Naive thymus-derived CD4-positive, alpha-beta T cell (primary cell): Measurements from ENCODE around the gene ENTR1. TPM values are rescaled to one million over a fixed set of nuclear protein-coding genes. Genes with fewer than 3 reads are reported as not detected.

Experiments
- ATAC-seq: fragments of 150-1000 bp; cut with Tn5 transposase; 2 replicates; pipeline ENCODE4 v1.10.0; 2021; ENCODE audit warnings: mild to moderate bottlenecking, moderate library complexity
- CTCF ChIA-PET: fragments of 350-600 bp; sonication (Branson Sonifier 250); formaldehyde crosslinking; loops from one replicate; lab custom pipeline; 2021; ENCODE audit warnings: antibody characterized with exemption; lab: Charles Lee
- POLR2A ChIA-PET: fragments of 350-600 bp; sonication (Branson Sonifier 250); formaldehyde crosslinking; loops from one replicate; lab custom pipeline; 2021; ENCODE audit warnings: antibody characterized with exemption, inconsistent platforms; lab: Charles Lee
- DNase-seq, 9 donors: peaks; one replicate each; pipeline versions ENCODE4 v3.0.0 to v3.0.0-alpha.2; 2020 to 2022; ENCODE audit warnings: mixed read lengths in 1 of 9
- H3K27ac ChIP-seq: one replicate; pipeline ENCODE4 v1.7.0; 2013; ENCODE audit warnings: mild to moderate bottlenecking, low read depth, low read length, moderate library complexity
- H3K27me3 ChIP-seq, 2 donors: one replicate each; pipeline ENCODE4 v1.7.0; 2013; ENCODE audit warnings: low read length in 2 of 2, mild to moderate bottlenecking in 2 of 2, moderate library complexity in 2 of 2; ENCODE audit not compliant: control insufficient read depth in 2 of 2, insufficient read depth in 2 of 2
- H3K36me3 ChIP-seq, 3 experiments: 1 replicate in 2 of 3; 2 replicates in 1 of 3; pipeline ENCODE4 v1.7.0; 2013; ENCODE audit warnings: low read length in 3 of 3, mild to moderate bottlenecking in 3 of 3, moderate library complexity in 1 of 3; ENCODE audit not compliant: insufficient read depth in 3 of 3, control insufficient read depth in 2 of 3
- H3K4me1 ChIP-seq, 2 donors: one replicate each; pipeline ENCODE4 v1.7.0; 2013; ENCODE audit warnings: low read length in 2 of 2, mild to moderate bottlenecking in 2 of 2, moderate library complexity in 1 of 2; ENCODE audit not compliant: control insufficient read depth in 2 of 2, insufficient read depth in 2 of 2
- H3K4me3 ChIP-seq: 2 replicates; pipeline ENCODE4 v1.7.0; 2013; ENCODE audit warnings: mild to moderate bottlenecking, low read length
- H3K9me3 ChIP-seq, 3 experiments: 1 replicate in 2 of 3; 2 replicates in 1 of 3; pipeline ENCODE4 v1.7.0; 2013; ENCODE audit warnings: low read length in 3 of 3; ENCODE audit not compliant: control insufficient read depth in 2 of 3
- H3K27ac Mint-ChIP-seq, 9 donors: one replicate each; pipeline ENCODE4 v1.8.0; 2020 to 2022; ENCODE audit warnings: mixed read lengths in 9 of 9, mild to moderate bottlenecking in 8 of 9, moderate library complexity in 5 of 9, inconsistent platforms in 2 of 9
- H3K27me3 Mint-ChIP-seq, 5 donors: one replicate each; pipeline ENCODE4 v1.8.0; 2021 to 2022; ENCODE audit warnings: mixed read lengths in 5 of 5, mild to moderate bottlenecking in 1 of 5
- H3K36me3 Mint-ChIP-seq, 5 donors: one replicate each; pipeline ENCODE4 v1.8.0; 2020 to 2022; ENCODE audit warnings: mixed read lengths in 5 of 5, mild to moderate bottlenecking in 3 of 5, inconsistent platforms in 1 of 5
- H3K4me1 Mint-ChIP-seq, 7 donors: one replicate each; pipeline ENCODE4 v1.8.0; 2020 to 2022; ENCODE audit warnings: mixed read lengths in 7 of 7, mild to moderate bottlenecking in 3 of 7, inconsistent platforms in 1 of 7
- H3K4me3 Mint-ChIP-seq, 10 donors: one replicate each; pipeline ENCODE4 v1.8.0; 2020 to 2022; ENCODE audit warnings: mild to moderate bottlenecking in 10 of 10, mixed read lengths in 10 of 10, moderate library complexity in 6 of 10, inconsistent platforms in 2 of 10
- H3K9me3 Mint-ChIP-seq, 11 donors: one replicate each; pipeline ENCODE4 v1.8.0; 2020 to 2022; ENCODE audit warnings: mixed read lengths in 11 of 11, mild to moderate bottlenecking in 4 of 11, inconsistent platforms in 1 of 11, moderate library complexity in 1 of 11
- intact Hi-C, 2 donors: fragments of 100-400 bp; cut with micrococcal nuclease; formaldehyde crosslinking; loops; one replicate each; pipeline ENCODE4 v1.15.1; 2023
- polyA plus RNA-seq, 2 donors: library from polyadenylated mRNA; unstranded; fragments of 300-500 nt; fragmentation: Illumina TruSeq; gene quantifications; one replicate each; pipeline ENCODE4 v1.2.3, GENCODE V29; 2021
- total RNA-seq, 6 experiments: library from RNA in 5 of 6; stranded (reverse) in 5 of 6; gene quantifications; 1 replicate in 5 of 6; 2 replicates in 1 of 6; pipeline ENCODE4 v1.2.3 and lab custom pipeline; 2021 to 2026

ENTR1 gene
- total and polyA plus RNA-seq, 7 experiments from 2014 or later: 9.2 to 89.0 (median 65.9) TPM

DNA sequence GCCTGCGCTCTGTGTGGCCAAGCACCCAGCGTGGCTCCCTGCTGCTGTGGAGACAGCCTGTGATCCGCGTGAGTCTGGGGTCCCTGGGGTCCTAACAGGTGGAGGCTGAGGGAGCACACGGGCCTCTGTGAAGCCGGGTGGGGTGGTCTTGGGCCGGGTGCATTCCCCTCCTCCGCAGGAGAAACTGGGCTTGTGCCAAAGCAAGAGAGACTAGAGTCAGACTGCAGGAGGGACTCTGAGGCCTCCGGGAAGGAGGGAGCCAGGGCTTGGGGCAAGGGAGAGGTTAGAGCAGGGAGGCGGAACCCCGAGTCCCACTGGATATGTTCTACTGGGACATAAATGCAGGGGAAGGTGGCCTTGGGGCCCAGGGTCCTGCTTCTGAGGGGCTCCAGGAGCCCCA, 57.3 kb downstream of the ENTR1 start:
- H3K27me3 ChIP-seq: no peaks in the 10 kb centered on the region
- peaks cover 0 to 2% (median 0%) of the 10 kb centered on the region in 7 donors for H3K4me1 Mint-ChIP-seq
- ChIA-PET POLR2A (no interaction called here), CTCF (no interaction called here)
- H3K27me3 Mint-ChIP-seq: no peaks in the 10 kb centered on the region
- no peaks in the 10 kb centered on the region for H3K9me3 ChIP-seq
- H3K27ac Mint-ChIP-seq: no peak overlapping the region
- DNase-seq (no peak), ATAC-seq (no peak)
- intact Hi-C loops: no loop called here
- H3K27ac ChIP-seq: no peak overlapping the region
- H3K4me1 ChIP-seq: no peaks in the 10 kb centered on the region
- H3K9me3 Mint-ChIP-seq: no peaks in the 10 kb centered on the region
- H3K4me3 Mint-ChIP-seq: no peak overlapping the region
- no peak overlapping the region for H3K4me3 ChIP-seq
- H3K36me3 Mint-ChIP-seq: no peaks in the 10 kb centered on the region
- no peaks in the 10 kb centered on the region for H3K36me3 ChIP-seq

DNA sequence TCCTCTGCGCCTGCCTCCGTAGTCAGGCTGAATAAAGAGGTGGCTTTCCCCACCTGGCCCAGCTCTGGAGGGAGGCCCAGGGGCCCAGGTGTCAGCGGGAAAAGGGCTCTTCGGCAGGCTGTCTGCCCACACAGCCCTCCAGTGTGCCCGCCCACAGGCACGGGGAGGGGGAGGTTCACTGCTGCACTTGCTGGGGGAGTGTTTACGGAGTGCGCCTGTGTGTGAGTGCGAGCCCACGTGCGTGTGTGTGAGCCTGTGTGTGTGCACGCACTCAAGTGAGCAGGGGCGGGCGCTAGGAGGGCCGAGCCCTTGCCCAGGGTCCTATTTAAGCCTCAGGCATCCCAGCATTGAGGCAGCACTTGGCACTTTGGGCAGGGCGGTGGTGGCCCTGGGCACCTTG, 57.7 kb downstream of the ENTR1 start:
- Histone ChIP-seq H3K27ac (no peak overlapping the region), H3K4me1 (no peaks in the 10 kb centered on the region), H3K9me3 (no peaks in the 10 kb centered on the region), H3K27me3 (no peaks in the 10 kb centered on the region), H3K4me3 (no peak overlapping the region), H3K36me3 (no peaks in the 10 kb centered on the region)
- Mint-ChIP-seq H3K36me3 (no peaks in the 10 kb centered on the region), H3K27ac (peak overlapping the region in 1 of 9 donors; percentile 25), H3K27me3 (no peaks in the 10 kb centered on the region), H3K9me3 (no peaks in the 10 kb centered on the region), H3K4me1 (peaks cover 0 to 2% (median 0%) of the 10 kb centered on the region in 7 donors), H3K4me3 (no peak overlapping the region)
- CTCF ChIA-PET: no interaction called here
- POLR2A ChIA-PET: no interaction called here
- ATAC-seq (no peak), DNase-seq (no peak)
- intact Hi-C loops: no loop called here

Other genes starting within 250 kb of the ENTR1 start
- gene LHX3, start 205.5 kb downstream of the ENTR1 start, total RNA-seq: under 1 TPM in 2 of 5 experiments, not detected in 3; 0.15 to 0.21 TPM
- gene LHX3, start 205.5 kb downstream of the ENTR1 start, polyA plus RNA-seq: not detected
- gene QSOX2, start 164.8 kb downstream of the ENTR1 start, total RNA-seq: 10 to 100 TPM; 11.5 to 15.9 (median 12.0) TPM
- under 1 TPM; 0.26 to 0.52 TPM for gene QSOX2, start 164.8 kb downstream of the ENTR1 start, polyA plus RNA-seq
- under 1 TPM in 1 of 5 experiments, not detected in 4; 0.10 TPM for gene CCDC187, start 106.5 kb downstream of the ENTR1 start, total RNA-seq
- gene CCDC187, start 106.5 kb downstream of the ENTR1 start, polyA plus RNA-seq: not detected
- gene GPSM1, start 83.1 kb downstream of the ENTR1 start, total RNA-seq: 10 to 100 TPM in 1 of 5 experiments, 1 to 10 TPM in 4; 6.1 to 11.5 (median 8.6) TPM
- 1 to 10 TPM in 1 of 2 donors, under 1 TPM in 1; 0.87 to 1.4 TPM for gene GPSM1, start 83.1 kb downstream of the ENTR1 start, polyA plus RNA-seq
- gene DNLZ, start 46.9 kb downstream of the ENTR1 start, total RNA-seq: 10 to 100 TPM; 17.2 to 27.5 (median 24.8) TPM
- 10 to 100 TPM; 46.6 to 51.3 TPM for gene DNLZ, start 46.9 kb downstream of the ENTR1 start, polyA plus RNA-seq
- 10 to 100 TPM in 1 of 5 experiments, 1 to 10 TPM in 4; 1.1 to 19.9 (median 1.4) TPM for gene CARD9, start 36.9 kb downstream of the ENTR1 start, total RNA-seq
- gene CARD9, start 36.9 kb downstream of the ENTR1 start, polyA plus RNA-seq: under 1 TPM; 0.10 to 0.18 TPM
- 10 to 100 TPM; 10.0 to 16.3 (median 12.8) TPM for gene SNAPC4, start 10.4 kb downstream of the ENTR1 start, total RNA-seq
- 1 to 10 TPM; 1.2 to 2.7 TPM for gene SNAPC4, start 10.4 kb downstream of the ENTR1 start, polyA plus RNA-seq
- gene PMPCA, start within 50 bp of the ENTR1 start, total RNA-seq: 10 to 100 TPM; 60.5 to 86.3 (median 71.6) TPM
- 10 to 100 TPM; 32.2 to 47.9 TPM for gene PMPCA, start within 50 bp of the ENTR1 start, polyA plus RNA-seq
- gene INPP5E, start 29.2 kb upstream of the ENTR1 start, total RNA-seq: 10 to 100 TPM; 15.7 to 23.8 (median 22.6) TPM
- 1 to 10 TPM; 2.3 to 4.3 TPM for gene INPP5E, start 29.2 kb upstream of the ENTR1 start, polyA plus RNA-seq
- 10 to 100 TPM; 79.8 to 88.5 (median 86.1) TPM for gene SEC16A, start 72.4 kb upstream of the ENTR1 start, total RNA-seq
- 10 to 100 TPM; 25.4 to 42.9 TPM for gene SEC16A, start 72.4 kb upstream of the ENTR1 start, polyA plus RNA-seq
- gene NOTCH1, start 135.4 kb upstream of the ENTR1 start, total RNA-seq: 10 to 100 TPM; 49.7 to 92.9 (median 58.0) TPM
- 1 to 10 TPM; 1.9 to 7.1 TPM for gene NOTCH1, start 135.4 kb upstream of the ENTR1 start, polyA plus RNA-seq